Brain microvascular endothelial cell (primary cell): ENCODE data around the gene KIRREL3.
A peak's percentile ranks its signal among the peaks of the same experiment; 100 is the strongest.

Experiments
- DNase-seq: peaks from one replicate; pipeline ENCODE4 v3.0.0-alpha.2; 2020
- H3K27ac ChIP-seq: fragments of 250-450 bp; sonication (Bioruptor Pico); 2 replicates; pipeline ENCODE4 v1.5.1; 2020; ENCODE audit warnings: mild to moderate bottlenecking, moderate library complexity
- H3K27me3 ChIP-seq: fragments of 250-450 bp; sonication (Bioruptor Pico); replicated peaks from 2 replicates; pipeline ENCODE4 v1.5.1; 2020; ENCODE audit warnings: mild to moderate bottlenecking
- H3K36me3 ChIP-seq: fragments of 250-450 bp; sonication (Bioruptor Pico); replicated peaks from 2 replicates; pipeline ENCODE4 v1.5.1; 2020; ENCODE audit warnings: mild to moderate bottlenecking
- H3K4me3 ChIP-seq: 2 replicates; pipeline ENCODE4 v1.5.1; 2011; ENCODE audit warnings: low read depth, mild to moderate bottlenecking, control low read depth, low read length, moderate library complexity
- in situ Hi-C: cut with HindIII; loops from 2 replicates; pipeline ENCODE4 v1.10.0; 2017; ENCODE audit warnings: low sequenced_read_pairs, low pct_ligation_motif_present
- TF ChIP-seq, protein P1 (sequence below): IDR thresholded peaks from 2 replicates; pipeline ENCODE4 v1.5.1; 2011; ENCODE audit warnings: low read depth, mild to moderate bottlenecking, moderate library complexity, low read length, control low read depth, inconsistent platforms; ENCODE audit errors: missing control alignments

KIRREL3 gene

DNA sequence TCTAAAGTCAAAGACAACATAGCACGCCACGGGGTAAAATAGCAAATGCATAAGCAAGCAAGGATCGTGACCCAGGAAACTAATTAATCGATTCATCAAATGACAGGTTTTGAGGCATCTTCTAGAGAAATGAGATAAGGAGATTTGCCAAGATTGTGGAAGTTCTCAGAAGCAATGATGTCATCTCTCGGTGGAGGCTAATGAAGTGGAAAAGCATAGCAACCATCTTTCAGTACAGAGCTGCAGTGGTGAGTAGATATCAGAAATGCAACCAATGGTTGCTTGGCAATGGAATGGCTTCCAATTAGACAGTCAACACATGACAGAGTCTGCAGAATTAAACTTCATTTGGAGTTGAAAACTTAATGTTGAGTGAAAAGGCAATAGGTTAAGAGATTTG, 116.0 kb downstream of the KIRREL3 start:
- Histone ChIP-seq H3K27me3 (no peaks in the 10 kb centered on the region), H3K4me3 (no peak overlapping the region), H3K27ac (no peak overlapping the region), H3K36me3 (no peaks in the 10 kb centered on the region)
- TF ChIP-seq, protein P1, sequence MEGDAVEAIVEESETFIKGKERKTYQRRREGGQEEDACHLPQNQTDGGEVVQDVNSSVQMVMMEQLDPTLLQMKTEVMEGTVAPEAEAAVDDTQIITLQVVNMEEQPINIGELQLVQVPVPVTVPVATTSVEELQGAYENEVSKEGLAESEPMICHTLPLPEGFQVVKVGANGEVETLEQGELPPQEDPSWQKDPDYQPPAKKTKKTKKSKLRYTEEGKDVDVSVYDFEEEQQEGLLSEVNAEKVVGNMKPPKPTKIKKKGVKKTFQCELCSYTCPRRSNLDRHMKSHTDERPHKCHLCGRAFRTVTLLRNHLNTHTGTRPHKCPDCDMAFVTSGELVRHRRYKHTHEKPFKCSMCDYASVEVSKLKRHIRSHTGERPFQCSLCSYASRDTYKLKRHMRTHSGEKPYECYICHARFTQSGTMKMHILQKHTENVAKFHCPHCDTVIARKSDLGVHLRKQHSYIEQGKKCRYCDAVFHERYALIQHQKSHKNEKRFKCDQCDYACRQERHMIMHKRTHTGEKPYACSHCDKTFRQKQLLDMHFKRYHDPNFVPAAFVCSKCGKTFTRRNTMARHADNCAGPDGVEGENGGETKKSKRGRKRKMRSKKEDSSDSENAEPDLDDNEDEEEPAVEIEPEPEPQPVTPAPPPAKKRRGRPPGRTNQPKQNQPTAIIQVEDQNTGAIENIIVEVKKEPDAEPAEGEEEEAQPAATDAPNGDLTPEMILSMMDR = no peak
- no peak for DNase-seq
- in situ Hi-C loops = no loop called here

GRCh38 chr11:126884192-126884591, 116.4 kb downstream of the KIRREL3 start:
- Histone ChIP-seq H3K36me3 (no peaks in the 10 kb centered on the region), H3K4me3 (no peak overlapping the region), H3K27ac (no peak overlapping the region), H3K27me3 (no peaks in the 10 kb centered on the region)
- in situ Hi-C loops = no loop called here
- DNase-seq = no peak
- TF ChIP-seq, protein P1 = no peak

DNA sequence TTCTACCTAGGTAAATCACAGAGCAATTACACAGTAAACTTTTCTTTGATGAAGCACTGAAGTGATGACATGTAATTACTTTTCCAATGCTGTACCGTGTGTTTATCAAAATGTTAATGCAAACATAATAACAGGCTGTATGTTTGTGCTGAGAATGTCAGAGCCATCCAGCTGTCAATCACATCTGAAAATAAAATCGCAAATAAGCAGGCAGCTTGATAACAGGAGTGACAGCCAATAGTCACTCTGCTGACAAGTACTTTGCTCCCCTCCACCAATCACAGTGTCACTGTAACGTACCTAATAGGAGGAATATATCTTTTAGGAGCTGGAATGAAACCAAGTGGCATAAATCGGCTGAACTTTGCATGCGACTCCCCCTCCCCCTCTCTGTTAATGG, 119.7 kb downstream of the KIRREL3 start:
- TF ChIP-seq, protein P1 = no peak
- in situ Hi-C loops = no loop called here
- no peak overlapping the region for H3K27ac ChIP-seq
- no peak for DNase-seq
- no peaks in the 10 kb centered on the region for H3K36me3 ChIP-seq
- no peaks in the 10 kb centered on the region for H3K27me3 ChIP-seq
- H3K4me3 ChIP-seq = no peak overlapping the region

- H3K4me3 ChIP-seq = no peak overlapping the region
- no peak for DNase-seq
- no peaks in the 10 kb centered on the region for H3K36me3 ChIP-seq
- in situ Hi-C loops = no loop called here
- no peak overlapping the region for H3K27ac ChIP-seq
- H3K27me3 ChIP-seq = no peaks in the 10 kb centered on the region
- TF ChIP-seq, protein P1 = no peak
Measured at GRCh38 chr11:126879516-126879915, 121.1 kb downstream of the KIRREL3 start.

GRCh38 chr11:126878913-126879482, 121.6 kb downstream of the KIRREL3 start:
- no peak overlapping the region for H3K27ac ChIP-seq
- no peak for DNase-seq
- TF ChIP-seq, protein P1 = no peak
- no peak overlapping the region for H3K4me3 ChIP-seq
- H3K36me3 ChIP-seq = no peaks in the 10 kb centered on the region
- in situ Hi-C loops = no loop called here
- H3K27me3 ChIP-seq = no peaks in the 10 kb centered on the region

DNA sequence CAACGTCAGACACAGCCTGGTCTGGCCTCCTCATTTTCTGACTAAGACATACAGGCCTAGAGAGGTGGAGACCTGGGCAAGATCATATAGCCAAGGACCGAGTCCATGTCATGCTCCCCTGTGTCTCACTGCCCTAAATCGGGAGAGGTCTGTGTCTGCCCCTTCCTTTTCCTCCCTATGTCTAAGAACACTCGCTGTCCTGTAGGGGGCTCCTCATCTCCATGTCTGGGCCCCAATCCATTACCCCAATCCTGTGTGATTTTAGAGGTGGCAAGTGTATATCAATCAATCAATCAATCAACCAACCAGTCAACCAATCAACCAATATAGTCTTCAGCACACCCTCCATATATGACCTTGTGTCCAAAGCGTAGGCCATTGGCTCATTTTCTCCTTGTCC, 125.7 kb downstream of the KIRREL3 start:
- Histone ChIP-seq H3K4me3 (no peak overlapping the region), H3K27ac (no peak overlapping the region), H3K36me3 (no peaks in the 10 kb centered on the region), H3K27me3 (no peaks in the 10 kb centered on the region)
- TF ChIP-seq, protein P1 = peak; percentile 53
- no peak for DNase-seq
- in situ Hi-C loops = no loop called here
